DND-41 (cell line): ENCODE data around the gene THBS1.

Experiments used
- ATAC-seq: fragments of 200-7000 bp; cut with Tn5 transposase; 3 replicates; pipeline ENCODE4 v1.9.1; 2021; ENCODE audit warnings: low read depth; ENCODE audit not compliant: insufficient read depth
- DNase-seq: peaks from one replicate; pipeline ENCODE4 v3.0.0-alpha.2; 2020
- H2AFZ ChIP-seq: 2 replicates; pipeline ENCODE4 v1.6.0; 2012; ENCODE audit warnings: low read depth, low read length
- H3K27ac ChIP-seq: 2 replicates; pipeline ENCODE4 v1.5.1; 2012; ENCODE audit warnings: low read length, inconsistent platforms
- H3K27me3 ChIP-seq: fragments of 200-600 bp; sonication (generic); 2 replicates; pipeline ENCODE4 v1.6.0; 2012; ENCODE audit warnings: low read length, mild to moderate bottlenecking, inconsistent platforms; ENCODE audit not compliant: insufficient read depth, poor library complexity
- H3K36me3 ChIP-seq: 2 replicates; pipeline ENCODE4 v1.5.1; 2012; ENCODE audit warnings: low read length, inconsistent platforms; ENCODE audit not compliant: insufficient read depth
- H3K4me1 ChIP-seq: 2 replicates; pipeline ENCODE4 v1.5.1; 2012; ENCODE audit warnings: mild to moderate bottlenecking, low read length; ENCODE audit not compliant: insufficient read depth
- H3K4me2 ChIP-seq: 2 replicates; pipeline ENCODE4 v1.6.0; 2012; ENCODE audit warnings: mild to moderate bottlenecking, moderate library complexity, low read length, inconsistent platforms; ENCODE audit not compliant: insufficient read depth
- H3K4me3 ChIP-seq, 2 experiments: fragments of 200-600 bp in 1 of 2; shearing (Covaris generic) in 1 of 2; 2 replicates each; pipeline ENCODE4 v1.5.1; 2012 to 2016; ENCODE audit warnings: inconsistent platforms in 2 of 2, low read length in 2 of 2, mild to moderate bottlenecking in 2 of 2, low read depth in 1 of 2, moderate library complexity in 1 of 2
- H3K79me2 ChIP-seq: 2 replicates; pipeline ENCODE4 v1.6.0; 2012; ENCODE audit warnings: low read length, inconsistent platforms; ENCODE audit not compliant: insufficient read depth
- H3K9ac ChIP-seq: 2 replicates; pipeline ENCODE4 v1.6.0; 2012; ENCODE audit warnings: low read depth, mild to moderate bottlenecking, inconsistent platforms, low read length, moderate library complexity
- H3K9me3 ChIP-seq: 2 replicates; pipeline ENCODE4 v1.5.1; 2012; ENCODE audit warnings: low read length, moderate library complexity, mild to moderate bottlenecking, inconsistent platforms; ENCODE audit not compliant: insufficient read depth, severe bottlenecking
- H4K20me1 ChIP-seq: 2 replicates; pipeline ENCODE4 v1.6.0; 2012; ENCODE audit warnings: low read length; ENCODE audit not compliant: insufficient read depth
- EZH2 ChIP-seq: IDR thresholded peaks from 3 replicates; pipeline ENCODE4 v1.6.1; 2012; ENCODE audit warnings: borderline replicate concordance, low read depth, mild to moderate bottlenecking, moderate library complexity, low read length, inconsistent platforms; ENCODE audit not compliant: severe bottlenecking
- TF ChIP-seq, protein P1 (sequence below): IDR thresholded peaks from 2 replicates; pipeline ENCODE4 v1.5.1; 2012; ENCODE audit warnings: borderline replicate concordance, low read length, moderate library complexity, mild to moderate bottlenecking; ENCODE audit not compliant: poor library complexity, severe bottlenecking; ENCODE audit errors: extremely low read depth

The THBS1 gene

GRCh38 chr15:39582977-39583595 lies 2.2 kb downstream of the THBS1 start:
- H3K4me1 ChIP-seq: no peaks in the 10 kb centered on the region
- TF ChIP-seq, protein P1, sequence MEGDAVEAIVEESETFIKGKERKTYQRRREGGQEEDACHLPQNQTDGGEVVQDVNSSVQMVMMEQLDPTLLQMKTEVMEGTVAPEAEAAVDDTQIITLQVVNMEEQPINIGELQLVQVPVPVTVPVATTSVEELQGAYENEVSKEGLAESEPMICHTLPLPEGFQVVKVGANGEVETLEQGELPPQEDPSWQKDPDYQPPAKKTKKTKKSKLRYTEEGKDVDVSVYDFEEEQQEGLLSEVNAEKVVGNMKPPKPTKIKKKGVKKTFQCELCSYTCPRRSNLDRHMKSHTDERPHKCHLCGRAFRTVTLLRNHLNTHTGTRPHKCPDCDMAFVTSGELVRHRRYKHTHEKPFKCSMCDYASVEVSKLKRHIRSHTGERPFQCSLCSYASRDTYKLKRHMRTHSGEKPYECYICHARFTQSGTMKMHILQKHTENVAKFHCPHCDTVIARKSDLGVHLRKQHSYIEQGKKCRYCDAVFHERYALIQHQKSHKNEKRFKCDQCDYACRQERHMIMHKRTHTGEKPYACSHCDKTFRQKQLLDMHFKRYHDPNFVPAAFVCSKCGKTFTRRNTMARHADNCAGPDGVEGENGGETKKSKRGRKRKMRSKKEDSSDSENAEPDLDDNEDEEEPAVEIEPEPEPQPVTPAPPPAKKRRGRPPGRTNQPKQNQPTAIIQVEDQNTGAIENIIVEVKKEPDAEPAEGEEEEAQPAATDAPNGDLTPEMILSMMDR: no peak
- TF ChIP-seq EZH2: no peak

GRCh38 chr15:39583596-39584265 lies 2.9 kb downstream of the THBS1 start:
- H3K4me1 ChIP-seq: no peaks in the 10 kb centered on the region
- TF ChIP-seq, protein P1: no peak
- H3K27ac ChIP-seq: no peak overlapping the region
- H4K20me1 ChIP-seq: no peaks in the 10 kb centered on the region
- H3K79me2 ChIP-seq: no peaks in the 10 kb centered on the region
- H3K9me3 ChIP-seq: no peaks in the 10 kb centered on the region
- H3K27me3 ChIP-seq: no peaks in the 10 kb centered on the region
- ATAC-seq: no peak
- H3K4me3 ChIP-seq: no peak overlapping the region
- H3K36me3 ChIP-seq: no peaks in the 10 kb centered on the region
- H3K9ac ChIP-seq: no peak overlapping the region
- H2AFZ ChIP-seq: no peak overlapping the region
- H3K4me2 ChIP-seq: no peak overlapping the region
- DNase-seq: peak; percentile 6

More at GRCh38 chr15:39582977-39583595, 2.2 kb downstream of the THBS1 start:
- H3K36me3 ChIP-seq: no peaks in the 10 kb centered on the region
- no peak overlapping the region for H2AFZ ChIP-seq
- ATAC-seq (no peak), DNase-seq (no peak)
- H3K4me2 ChIP-seq: no peak overlapping the region
- H3K27ac ChIP-seq: no peak overlapping the region
- no peaks in the 10 kb centered on the region for H3K27me3 ChIP-seq
- no peak overlapping the region for H3K4me3 ChIP-seq
- H3K79me2 ChIP-seq: no peaks in the 10 kb centered on the region
- no peaks in the 10 kb centered on the region for H4K20me1 ChIP-seq
- H3K9me3 ChIP-seq: no peaks in the 10 kb centered on the region
- H3K9ac ChIP-seq: no peak overlapping the region

GRCh38 chr15:39584266-39584659 lies 3.4 kb downstream of the THBS1 start:
- H3K27ac ChIP-seq: no peak overlapping the region
- no peaks in the 10 kb centered on the region for H3K36me3 ChIP-seq

More at GRCh38 chr15:39584266-39584659, 3.4 kb downstream of the THBS1 start:
- no peaks in the 10 kb centered on the region for H4K20me1 ChIP-seq
- H2AFZ ChIP-seq: no peak overlapping the region
- H3K79me2 ChIP-seq: no peaks in the 10 kb centered on the region
- TF ChIP-seq EZH2: no peak
- TF ChIP-seq, protein P1: no peak
- H3K27me3 ChIP-seq: no peaks in the 10 kb centered on the region
- DNase-seq: no peak
- no peaks in the 10 kb centered on the region for H3K4me1 ChIP-seq
- ATAC-seq: no peak
- no peak overlapping the region for H3K4me2 ChIP-seq
- H3K9me3 ChIP-seq: no peaks in the 10 kb centered on the region
- no peak overlapping the region for H3K4me3 ChIP-seq
- H3K9ac ChIP-seq: no peak overlapping the region
